Esophagus squamous epithelium (tissue), 4 donors: Measurements from ENCODE around the gene DLGAP4.

Source experiments
- POLR2A ChIP-seq, 4 donors: fragments of 450-650 bp; IDR thresholded peaks; one replicate each; pipeline ENCODE4 v1.6.1; 2017; ENCODE audit warnings: antibody characterized with exemption in 4 of 4, mild to moderate bottlenecking in 4 of 4, moderate library complexity in 3 of 4
- TF ChIP-seq, protein P1 (sequence below), 6 experiments: fragments of 450-650 bp in 4 of 6; fragments of 200-600 bp in 2 of 6; sonication (generic) in 2 of 6; IDR thresholded peaks; one replicate each; pipeline ENCODE4 v1.5.1; 2016 to 2019; ENCODE audit warnings: antibody characterized with exemption in 6 of 6, mild to moderate bottlenecking in 4 of 6, moderate library complexity in 4 of 6

GRCh38 chr20:36499211-36499610 lies 193.1 kb downstream of the DLGAP4 start:
- TF ChIP-seq, protein P1, sequence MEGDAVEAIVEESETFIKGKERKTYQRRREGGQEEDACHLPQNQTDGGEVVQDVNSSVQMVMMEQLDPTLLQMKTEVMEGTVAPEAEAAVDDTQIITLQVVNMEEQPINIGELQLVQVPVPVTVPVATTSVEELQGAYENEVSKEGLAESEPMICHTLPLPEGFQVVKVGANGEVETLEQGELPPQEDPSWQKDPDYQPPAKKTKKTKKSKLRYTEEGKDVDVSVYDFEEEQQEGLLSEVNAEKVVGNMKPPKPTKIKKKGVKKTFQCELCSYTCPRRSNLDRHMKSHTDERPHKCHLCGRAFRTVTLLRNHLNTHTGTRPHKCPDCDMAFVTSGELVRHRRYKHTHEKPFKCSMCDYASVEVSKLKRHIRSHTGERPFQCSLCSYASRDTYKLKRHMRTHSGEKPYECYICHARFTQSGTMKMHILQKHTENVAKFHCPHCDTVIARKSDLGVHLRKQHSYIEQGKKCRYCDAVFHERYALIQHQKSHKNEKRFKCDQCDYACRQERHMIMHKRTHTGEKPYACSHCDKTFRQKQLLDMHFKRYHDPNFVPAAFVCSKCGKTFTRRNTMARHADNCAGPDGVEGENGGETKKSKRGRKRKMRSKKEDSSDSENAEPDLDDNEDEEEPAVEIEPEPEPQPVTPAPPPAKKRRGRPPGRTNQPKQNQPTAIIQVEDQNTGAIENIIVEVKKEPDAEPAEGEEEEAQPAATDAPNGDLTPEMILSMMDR (IDR thresholded peaks at IDR 0.05) = no peak
- no peak for TF ChIP-seq POLR2A (IDR thresholded peaks at IDR 0.05)
